ENCODE results near the gene GNAT2. TPM values are rescaled to one million over a fixed set of nuclear protein-coding genes. Genes with fewer than 3 reads are reported as not detected.

GNAT2 gene
- total and polyA plus RNA-seq, 10 of the 15 experiments (the other 5 are each of a cell fraction or from before 2014, with no cell fraction given): 0.08 to 1.3 (median 0.41) TPM

- TF ChIP-seq HDAC2 (IDR thresholded peaks at IDR 0.05): no peak
- no peak for TF ChIP-seq USF2 (IDR thresholded peaks at IDR 0.05; ENCODE audit: borderline replicate concordance, low read depth, low read length)
- TF ChIP-seq SMARCA5 (IDR thresholded peaks at IDR 0.05): no peak
- TF ChIP-seq PBX3 (IDR thresholded peaks at IDR 0.05; ENCODE audit: insufficient replicate concordance, low read depth, low read length): no peak
- TF ChIP-seq CUX1 (IDR thresholded peaks at IDR 0.05; ENCODE audit: insufficient replicate concordance, low read depth, low read length): no peak
- TF ChIP-seq TAF1 (IDR thresholded peaks at IDR 0.05; ENCODE audit: borderline replicate concordance, low read depth, low read length): no peak
- no peak for TF ChIP-seq RAD51 (IDR thresholded peaks at IDR 0.05)
- TF ChIP-seq MXI1 (IDR thresholded peaks at IDR 0.05; ENCODE audit: low read depth, low read length): no peak
- no peak for TF ChIP-seq NFXL1 (IDR thresholded peaks at IDR 0.05; ENCODE audit: borderline replicate concordance)
- TF ChIP-seq GATAD2B (conservative IDR thresholded peaks at IDR 0.05; ENCODE audit: low read depth): no peak
These were observed 3.0 kb downstream of the GNAT2 start (continued) for GRCh38 chr1:109616391-109616790.

All from GM12878 (cell line).